ENCODE data around the gene NANOG.
"Not testable (repeated sequence)": the region's sequence is repeated elsewhere in the genome, so short reads cannot be mapped to it uniquely, and the experiment has no call there.

- TF ChIP-seq TCF12 (IDR thresholded peaks at IDR 0.05); CTCF (IDR thresholded peaks at IDR 0.05); SIN3A (IDR thresholded peaks at IDR 0.05; ENCODE audit: borderline replicate concordance, low read depth, low read length); YY1 (IDR thresholded peaks at IDR 0.05; ENCODE audit: low read depth); POLR2AphosphoS5 (IDR thresholded peaks at IDR 0.05; ENCODE audit: low read depth, low read length); TAF1 (IDR thresholded peaks at IDR 0.05; ENCODE audit: borderline replicate concordance, low read depth, low read length); RCOR1 (IDR thresholded peaks at IDR 0.05; ENCODE audit: low read length); USF2 (IDR thresholded peaks at IDR 0.05; ENCODE audit: borderline replicate concordance, low read depth, low read length); GATA2 (CRISPR knock-in tag; IDR thresholded peaks at IDR 0.05); JUND (IDR thresholded peaks at IDR 0.05); NFIC (IDR thresholded peaks at IDR 0.05; ENCODE audit: borderline replicate concordance); FOSL2 (IDR thresholded peaks at IDR 0.05; ENCODE audit: borderline replicate concordance, low read depth): not testable (repeated sequence)
Observed at GRCh38 chr12:7825754-7826153, 36.6 kb downstream of the NANOG start.
